Raji (cell line): ENCODE data around the gene SPRR2F.

ENCODE experiments used
- POLR2A ChIP-seq: IDR thresholded peaks from 2 replicates; pipeline ENCODE4 v1.6.1; 2011; ENCODE audit warnings: low read depth, low read length, control low read depth; ENCODE audit not compliant: insufficient read depth

SPRR2F gene

DNA sequence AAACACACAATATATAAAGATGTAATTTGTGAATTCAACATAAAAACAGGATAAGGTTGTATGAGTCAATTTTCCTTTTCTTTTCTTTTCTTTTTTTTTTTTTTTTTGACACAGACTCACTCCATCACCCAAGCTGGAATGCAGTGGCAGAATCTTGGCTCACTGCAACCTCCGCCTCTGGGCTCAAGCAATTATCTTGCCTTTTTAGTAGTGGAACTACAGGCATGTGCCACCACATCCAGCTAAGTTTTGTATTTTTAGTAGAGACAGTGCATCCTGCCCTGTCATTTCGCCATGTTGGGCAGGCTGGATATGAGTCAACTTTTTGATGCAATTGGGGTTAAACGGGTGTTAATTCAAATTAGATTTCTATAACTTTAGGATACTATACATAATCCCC is 31.6 kb downstream of the SPRR2F start:
- no peak for TF ChIP-seq POLR2A

DNA sequence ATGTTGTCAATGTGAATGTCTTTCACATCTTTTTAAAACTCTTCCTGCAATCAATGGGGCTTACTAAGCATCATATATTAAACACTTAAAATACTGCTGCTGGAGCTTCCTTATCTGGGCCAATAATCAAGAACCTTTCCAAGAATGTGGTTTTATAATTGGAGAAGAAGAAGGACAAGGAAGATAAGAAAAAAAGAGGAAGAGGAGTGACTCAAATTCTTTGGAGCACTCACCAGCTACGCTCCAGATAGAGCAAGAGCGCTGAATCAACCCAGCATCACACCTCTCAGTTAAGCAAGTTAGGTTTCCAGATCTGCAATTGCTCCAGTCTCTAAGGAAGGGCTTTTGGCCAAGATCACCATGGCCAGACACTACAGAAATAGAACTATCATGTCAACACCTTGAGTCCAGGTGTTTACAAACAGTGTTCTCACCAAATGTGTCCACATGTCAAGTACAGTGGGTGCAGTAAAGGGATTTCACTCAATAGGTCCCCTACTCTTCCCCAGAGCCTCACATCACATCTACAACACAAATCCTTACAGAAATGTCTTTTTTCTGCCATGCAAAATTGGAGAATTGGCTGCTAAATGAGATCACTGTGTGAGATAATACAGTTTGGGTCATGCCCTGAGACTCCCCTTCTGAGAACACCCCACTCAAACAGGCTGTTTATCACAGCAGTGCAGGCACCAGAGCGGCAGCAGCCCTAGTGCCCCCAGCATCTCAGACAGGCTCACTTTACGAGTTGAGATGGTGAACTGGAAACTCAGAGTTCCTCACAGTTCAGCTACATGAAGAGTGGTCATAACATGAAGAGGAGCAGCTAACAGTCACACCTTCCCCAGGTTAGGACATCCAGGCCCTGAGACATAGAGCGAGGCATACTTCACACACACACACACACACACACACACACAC is 40.2 kb downstream of the SPRR2F start:
- no peak for TF ChIP-seq POLR2A

DNA sequence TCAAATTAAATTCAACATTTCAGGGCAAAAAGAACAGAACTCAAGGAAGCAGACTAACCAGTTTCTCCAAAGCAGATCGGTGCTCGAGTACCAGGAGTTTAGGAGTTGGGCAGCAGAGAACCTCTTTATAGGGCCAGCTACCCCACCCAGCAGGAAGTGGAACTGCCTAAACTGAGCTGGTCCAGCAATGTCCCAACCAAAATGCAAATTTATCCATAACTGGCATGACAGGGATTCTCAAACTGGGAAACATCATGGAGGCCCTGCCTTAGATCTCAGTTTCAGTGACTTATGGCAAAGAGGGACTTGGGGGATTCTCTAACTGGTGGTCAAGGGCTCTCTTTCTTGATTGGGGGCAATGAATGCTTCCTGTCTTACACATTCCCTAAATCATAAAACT is 41.8 kb downstream of the SPRR2F start, which contains the start of gene SPRR2B:
Gene SPRR2B (minus strand): TSS at position 101 of the 400 bp plus-strand sequence. CDS start 772 bp downstream, outside the sequence.
- no peak for TF ChIP-seq POLR2A

GRCh38 chr1:153070243-153070642 is 43.1 kb downstream of the SPRR2F start:
- no peak for TF ChIP-seq POLR2A
